SW480 (cell line): ENCODE measurements around the gene MESP2.

Source experiments
- DNase-seq: peaks from one replicate; pipeline ENCODE4 v3.0.0-alpha.2; 2016; ENCODE audit warnings: low spot score

The MESP2 gene

DNA sequence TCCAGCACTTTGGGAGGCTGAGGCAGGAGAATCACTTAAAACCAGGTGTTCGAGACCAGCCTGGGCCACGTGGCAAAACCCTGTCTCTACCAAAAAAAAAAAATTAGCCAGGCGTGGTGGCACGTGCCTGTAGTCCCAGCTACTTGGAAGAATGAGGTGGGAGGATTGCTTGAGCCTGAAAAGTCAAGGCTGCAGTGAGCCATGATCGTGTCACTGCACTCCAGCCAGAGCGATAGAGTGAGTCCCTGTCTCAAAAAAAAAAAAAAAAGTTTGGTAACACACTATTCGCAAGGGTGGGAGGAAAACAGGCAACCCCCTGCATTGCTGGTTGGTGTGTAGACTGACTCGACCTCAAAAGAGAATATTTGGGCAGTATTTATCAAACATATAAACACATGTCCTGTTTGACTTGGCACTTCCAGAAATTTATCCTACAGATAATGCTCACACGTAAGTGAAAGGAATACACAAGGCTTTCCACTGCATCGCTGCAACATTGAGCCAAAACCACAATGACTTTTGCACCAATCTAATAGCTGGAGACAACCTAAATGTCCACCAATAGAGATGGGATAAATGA lies 41.7 kb downstream of the MESP2 start:
- no peak for DNase-seq

DNA sequence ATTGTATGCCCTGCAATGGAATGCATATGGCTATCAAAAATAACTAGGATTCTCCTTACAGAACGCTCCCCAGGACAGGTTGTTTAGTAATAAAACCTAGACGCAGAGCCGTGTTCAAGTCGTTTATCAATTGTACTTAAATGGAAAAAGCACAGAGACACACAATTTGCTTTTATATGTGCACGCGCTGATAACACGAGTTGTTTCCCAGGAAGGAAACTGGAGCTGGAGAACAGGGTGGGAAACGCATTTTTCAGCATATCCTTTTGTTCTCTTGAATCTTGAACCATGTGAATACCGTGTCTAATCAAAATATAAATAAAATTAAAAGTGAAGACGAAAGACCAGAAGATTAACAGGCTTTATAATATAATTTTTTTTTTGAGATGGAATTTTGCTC lies 42.2 kb downstream of the MESP2 start:
- no peak for DNase-seq

DNA sequence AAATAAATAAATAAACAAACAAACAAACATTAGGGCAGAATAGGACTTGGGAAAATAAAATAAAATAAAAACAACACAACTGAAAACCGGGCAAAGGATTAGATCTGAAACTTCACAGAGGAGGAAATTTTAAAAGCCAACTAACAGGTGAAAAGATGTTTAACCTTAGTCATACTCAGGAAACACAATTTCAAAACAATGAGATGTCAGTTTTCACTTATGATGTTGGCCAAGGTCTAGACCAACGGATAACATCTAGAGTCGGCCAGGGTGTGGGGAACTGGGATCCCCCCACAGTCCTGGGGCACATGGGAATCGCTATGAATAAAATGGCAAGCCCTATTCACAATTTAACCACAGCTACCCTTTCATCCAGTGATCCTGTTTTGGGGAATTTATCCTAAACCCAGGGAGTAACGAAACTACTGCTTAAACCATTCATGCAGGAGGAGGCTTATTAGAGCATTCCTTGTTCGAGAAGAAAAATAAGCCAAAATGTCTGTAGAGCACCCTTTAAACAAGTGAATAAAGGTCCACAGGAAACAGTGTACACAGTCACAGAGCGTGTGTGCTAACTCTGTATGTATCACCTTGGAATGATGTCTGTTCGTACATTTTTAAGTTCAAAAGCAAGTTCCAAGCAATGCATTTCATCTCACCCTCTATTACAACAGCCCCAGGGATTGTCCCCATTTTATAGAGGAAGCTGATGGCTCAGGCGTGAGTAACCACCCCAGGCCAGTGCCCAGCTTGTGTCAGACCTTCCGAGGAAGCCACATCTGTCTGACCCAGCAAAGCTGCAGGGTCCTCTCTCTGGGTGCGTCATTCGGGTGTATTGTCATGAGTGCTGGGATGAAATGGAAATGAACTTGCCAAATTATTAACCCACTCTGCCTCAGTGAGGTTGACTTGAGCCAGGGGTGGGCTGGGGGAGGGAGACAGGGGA lies 44.8 kb downstream of the MESP2 start:
- no peak for DNase-seq

DNA sequence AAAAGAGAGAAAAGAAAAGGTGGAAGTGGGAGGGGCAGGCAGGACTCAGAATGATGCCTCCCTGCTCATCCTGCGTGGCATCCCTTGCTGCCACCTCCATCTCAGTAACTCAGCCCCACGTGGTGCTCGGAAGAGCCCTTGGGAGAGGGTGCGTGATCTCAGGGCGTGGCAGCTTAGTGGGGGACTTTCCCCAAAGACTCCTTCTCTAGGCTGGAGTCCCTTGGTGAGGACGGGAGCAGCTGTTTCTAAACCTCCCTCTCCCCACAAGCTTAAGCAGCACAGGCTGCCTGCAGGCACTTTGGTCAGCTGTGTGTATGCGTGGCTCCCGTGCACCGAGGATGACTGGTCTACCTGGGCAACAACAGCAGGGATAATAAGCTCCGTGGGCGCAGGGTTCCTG lies 45.9 kb downstream of the MESP2 start:
- no peak for DNase-seq

DNA sequence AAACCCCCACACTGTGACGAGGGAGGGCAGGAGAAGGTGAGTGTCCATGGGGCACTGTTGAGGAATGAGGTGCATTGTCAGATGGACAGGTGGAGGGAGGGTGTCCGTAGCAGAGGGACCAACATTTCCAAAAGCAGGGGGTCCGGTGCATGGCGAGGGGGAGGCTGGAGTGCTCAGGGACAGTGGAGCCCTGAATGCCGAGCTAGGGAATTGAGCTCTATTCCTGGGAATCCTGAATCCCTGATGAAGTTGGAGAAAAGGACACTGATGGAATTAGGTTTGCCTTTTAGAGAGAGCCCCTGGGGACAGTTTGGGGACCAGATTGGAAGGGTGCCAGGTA lies 46.4 kb downstream of the MESP2 start:
- no peak for DNase-seq

DNA sequence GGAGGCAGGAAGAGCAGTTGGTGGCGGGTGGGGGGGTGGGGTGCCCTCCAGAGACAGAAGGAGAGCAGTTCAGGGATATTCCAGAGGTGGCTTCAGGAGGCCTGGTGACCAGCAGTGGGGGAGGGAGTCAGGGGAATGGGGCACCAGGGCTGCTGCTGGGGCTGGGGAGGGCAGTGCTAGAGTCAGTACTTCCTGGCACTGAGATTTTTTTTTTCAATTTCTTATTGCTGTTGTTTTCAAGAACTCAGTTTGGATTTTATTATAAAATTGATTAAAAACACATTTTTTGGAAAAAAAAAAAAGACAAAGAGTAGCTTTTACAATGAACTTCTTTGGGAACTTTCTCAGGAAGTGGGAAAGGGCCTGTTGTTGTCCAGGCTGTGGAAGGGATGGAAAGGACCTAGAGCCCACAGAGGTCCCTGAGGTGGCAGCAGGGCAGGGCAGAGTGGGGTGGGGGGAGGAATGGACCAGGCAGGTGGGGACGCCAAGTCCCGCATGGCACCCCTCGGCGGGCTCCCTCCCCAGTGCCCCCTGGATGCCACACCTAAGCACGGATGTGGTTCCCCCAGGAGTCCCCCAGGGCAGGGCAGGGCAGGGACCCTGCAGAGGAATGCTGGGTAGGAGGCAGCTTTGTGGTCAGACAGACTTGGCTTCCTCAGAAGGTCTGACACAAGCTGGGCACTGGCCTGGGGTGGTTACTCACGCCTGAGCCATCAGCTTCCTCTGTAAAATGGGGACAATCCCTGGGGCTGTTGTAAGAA lies 47.0 kb downstream of the MESP2 start:
- DNase-seq: peak; percentile 9

DNA sequence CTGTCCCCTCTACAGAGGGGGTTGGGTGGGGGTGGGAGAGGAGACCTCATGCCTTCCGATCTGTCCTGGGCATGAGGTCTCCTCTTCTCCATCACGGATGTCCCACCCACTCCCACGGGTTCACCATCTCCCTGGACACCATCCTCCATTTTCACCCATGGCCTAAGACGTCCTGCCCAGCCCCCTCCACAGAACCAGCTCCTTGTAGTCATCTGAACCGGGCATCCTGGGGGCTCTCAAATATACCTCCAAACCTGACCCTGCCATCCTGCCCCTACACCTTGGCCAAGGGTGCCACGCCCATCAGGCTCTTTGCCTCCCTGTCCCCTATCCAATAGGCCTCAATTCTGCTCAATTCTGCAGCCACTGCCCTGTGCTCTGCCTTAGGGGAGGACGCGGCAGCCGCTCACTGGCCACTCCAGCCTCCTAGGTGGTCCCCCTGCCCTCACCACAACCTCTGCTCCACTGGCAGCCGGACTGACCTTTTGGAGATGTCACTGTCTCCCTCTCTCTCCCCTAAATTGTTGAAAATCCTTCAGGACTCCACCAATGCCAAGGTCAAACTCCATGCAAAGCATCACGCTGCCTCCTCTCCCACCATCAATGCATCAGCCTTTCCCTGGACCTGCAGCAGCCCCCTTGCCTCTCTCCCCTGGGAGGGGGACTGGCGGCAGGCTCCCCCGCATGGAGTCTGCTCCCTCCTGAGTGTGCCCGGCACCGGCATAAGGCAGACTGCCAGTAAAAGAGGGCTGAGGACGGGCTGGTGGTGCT lies 47.9 kb downstream of the MESP2 start:
- DNase-seq: no peak

DNA sequence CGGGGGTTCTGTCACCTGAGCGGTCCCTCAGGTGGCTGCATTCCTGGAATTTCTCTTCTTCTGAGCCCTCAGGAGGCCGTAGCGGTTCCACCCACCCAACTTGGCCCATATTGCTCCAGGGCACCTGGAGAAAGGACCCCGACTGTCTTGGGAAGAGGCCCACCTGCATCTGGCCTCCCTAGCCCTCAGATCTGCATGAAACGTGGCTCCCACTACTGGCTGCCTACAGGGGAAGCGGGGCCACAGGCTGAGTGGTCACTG lies 48.4 kb downstream of the MESP2 start:
- DNase-seq: no peak

DNA sequence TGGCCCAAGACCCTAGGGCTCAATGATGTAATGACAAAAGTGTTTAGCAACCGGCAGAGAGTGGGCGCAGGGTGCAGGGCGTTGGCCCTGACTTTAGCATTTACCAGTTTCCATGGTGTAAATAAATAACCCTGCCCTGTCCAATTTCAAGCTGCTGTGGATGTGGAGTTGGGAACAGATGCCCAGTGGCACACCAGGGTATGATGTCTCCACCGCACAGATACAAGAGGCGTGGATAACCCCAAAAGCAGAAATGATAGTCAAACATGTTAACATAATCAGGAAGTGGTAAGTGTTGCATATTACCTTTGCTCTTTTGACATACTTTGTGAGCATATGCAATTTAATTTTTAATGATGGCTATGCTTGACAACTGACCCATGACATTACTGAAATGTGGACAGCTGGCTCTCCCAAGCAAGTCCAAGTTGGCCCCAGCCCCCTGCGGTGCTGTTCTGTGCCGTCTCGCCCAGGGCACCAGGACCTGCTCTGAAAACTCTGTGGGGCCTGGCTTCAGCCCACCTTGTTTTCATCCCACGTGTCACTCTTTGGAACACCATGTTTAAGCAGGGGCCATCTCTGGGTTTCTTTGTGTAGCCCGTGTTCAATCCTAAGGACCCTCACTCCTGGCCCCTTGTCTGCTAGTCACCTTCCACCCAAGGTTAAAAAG lies 49.3 kb downstream of the MESP2 start:
- no peak for DNase-seq

DNA sequence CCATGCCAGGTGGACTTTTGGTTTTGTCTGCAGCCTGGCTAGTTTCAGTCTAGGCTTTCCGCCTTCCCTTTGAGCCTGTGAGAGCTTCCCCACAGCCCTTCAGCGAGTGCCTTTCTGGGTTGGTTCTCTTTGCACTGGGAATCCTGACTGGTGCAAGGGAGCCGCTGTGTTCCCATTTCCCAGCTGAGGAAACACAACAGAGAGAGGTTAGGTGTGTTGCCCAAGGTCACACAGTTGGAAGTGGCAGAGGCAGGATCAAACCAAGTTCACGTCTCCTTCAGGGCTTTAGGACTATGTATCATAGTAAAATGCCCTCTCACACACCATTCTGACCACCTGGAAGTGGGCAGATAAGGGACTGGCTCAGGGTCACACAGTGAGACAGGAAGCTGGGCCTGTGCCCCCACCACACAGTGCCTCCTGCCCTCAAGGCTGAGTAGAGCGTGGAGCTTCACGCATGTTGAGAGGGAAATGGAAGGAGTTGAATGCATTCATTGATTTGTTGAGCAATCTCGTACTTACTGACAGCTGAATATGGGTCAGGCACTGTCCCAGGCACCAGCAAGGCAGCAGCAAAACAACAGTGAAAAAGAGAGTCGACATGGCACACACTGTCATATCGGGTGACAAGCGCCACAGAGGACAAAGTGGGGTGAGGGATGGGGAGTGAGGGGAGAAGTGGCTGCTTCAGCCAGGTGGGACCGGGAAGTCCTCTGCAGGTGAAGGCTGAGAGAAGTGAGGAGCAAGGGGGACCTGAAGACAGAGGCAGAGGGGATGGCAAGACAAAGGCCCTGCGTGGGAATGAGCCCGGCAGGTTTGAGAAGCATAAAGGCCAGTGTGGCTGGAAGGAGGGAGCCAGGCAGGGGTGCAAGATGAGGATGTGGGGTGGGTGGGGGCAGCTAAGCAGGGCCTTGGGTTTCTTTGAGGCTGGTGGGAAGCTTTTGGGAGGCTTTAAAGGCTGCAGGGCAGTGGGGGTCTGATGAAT lies 50.8 kb downstream of the MESP2 start:
- no peak for DNase-seq

DNA sequence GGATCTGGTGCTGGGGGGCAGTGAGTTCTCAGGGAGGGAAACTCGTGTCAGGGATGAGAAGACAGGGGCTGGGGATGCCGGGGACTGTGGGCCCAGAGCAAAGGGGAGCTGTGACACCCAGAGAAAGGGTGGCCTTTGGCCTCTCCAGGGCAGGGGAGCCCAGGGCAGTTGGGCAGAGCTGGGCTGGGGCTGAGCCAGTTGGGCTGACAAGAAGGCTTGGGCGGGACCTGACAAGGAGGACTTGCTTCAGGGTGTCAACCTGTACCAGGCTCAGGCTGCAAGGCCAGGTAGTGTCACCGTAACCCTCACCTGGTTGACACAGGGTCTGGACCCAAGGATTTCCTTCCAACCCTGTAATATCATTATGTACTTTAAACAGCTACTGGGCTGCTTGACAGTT lies 51.7 kb downstream of the MESP2 start:
- no peak for DNase-seq
